ENCODE data around the gene PLCB1. TPM values are rescaled to one million over a fixed set of nuclear protein-coding genes. Genes with fewer than 3 reads are reported as not detected.

Gene PLCB1
- total and polyA plus RNA-seq, 2 experiments from 2014 or later, result 14.9 to 20.7 TPM

- H3K79me2 ChIP-seq (replicated peaks; ENCODE audit: insufficient read depth), result no peaks in the 10 kb centered on the region
- H3K4me3 Mint-ChIP-seq, result no peak overlapping the region
These were observed 446.2 kb downstream of the PLCB1 start for GRCh38 chr20:8578161-8578865.

More at GRCh38 chr20:8578161-8578865, 446.2 kb downstream of the PLCB1 start:
- no peak for DNase-seq (ENCODE audit: low spot score)
- no peak overlapping the region for H3K4me3 ChIP-seq
- Mint-ChIP-seq H3K27me3 (ENCODE audit: insufficient read depth, low read depth, poor library complexity) (peaks cover 2% of the 10 kb centered on the region), H3K36me3 (ENCODE audit: low read depth) (no peaks in the 10 kb centered on the region), H3K27ac (no peak overlapping the region), H3K9me3 (no peaks in the 10 kb centered on the region; the same call in 2 of the 3 replicates), H3K4me1 (peaks cover 3% of the 10 kb centered on the region; the same call in 2 of the 3 replicates)
- no peaks in the 10 kb centered on the region for H3F3A ChIP-seq (replicated peaks; ENCODE audit: low read depth)
- peaks cover 11% of the 10 kb centered on the region; the same call in 1 of the 2 replicates for H3K4me1 ChIP-seq (ENCODE audit: insufficient read depth)
- no peaks in the 10 kb centered on the region for H4K20me1 ChIP-seq (replicated peaks; ENCODE audit: insufficient read depth)
- 0 out of 2 replicates have a peak, but pooled peaks cover 6% of the 10 kb centered on the region for H3K9me2 ChIP-seq (ENCODE audit: insufficient read depth)
- ATAC-seq, result no peak
- no peaks in the 10 kb centered on the region for H3K36me3 ChIP-seq (ENCODE audit: insufficient read depth)
- TF ChIP-seq, protein P1, sequence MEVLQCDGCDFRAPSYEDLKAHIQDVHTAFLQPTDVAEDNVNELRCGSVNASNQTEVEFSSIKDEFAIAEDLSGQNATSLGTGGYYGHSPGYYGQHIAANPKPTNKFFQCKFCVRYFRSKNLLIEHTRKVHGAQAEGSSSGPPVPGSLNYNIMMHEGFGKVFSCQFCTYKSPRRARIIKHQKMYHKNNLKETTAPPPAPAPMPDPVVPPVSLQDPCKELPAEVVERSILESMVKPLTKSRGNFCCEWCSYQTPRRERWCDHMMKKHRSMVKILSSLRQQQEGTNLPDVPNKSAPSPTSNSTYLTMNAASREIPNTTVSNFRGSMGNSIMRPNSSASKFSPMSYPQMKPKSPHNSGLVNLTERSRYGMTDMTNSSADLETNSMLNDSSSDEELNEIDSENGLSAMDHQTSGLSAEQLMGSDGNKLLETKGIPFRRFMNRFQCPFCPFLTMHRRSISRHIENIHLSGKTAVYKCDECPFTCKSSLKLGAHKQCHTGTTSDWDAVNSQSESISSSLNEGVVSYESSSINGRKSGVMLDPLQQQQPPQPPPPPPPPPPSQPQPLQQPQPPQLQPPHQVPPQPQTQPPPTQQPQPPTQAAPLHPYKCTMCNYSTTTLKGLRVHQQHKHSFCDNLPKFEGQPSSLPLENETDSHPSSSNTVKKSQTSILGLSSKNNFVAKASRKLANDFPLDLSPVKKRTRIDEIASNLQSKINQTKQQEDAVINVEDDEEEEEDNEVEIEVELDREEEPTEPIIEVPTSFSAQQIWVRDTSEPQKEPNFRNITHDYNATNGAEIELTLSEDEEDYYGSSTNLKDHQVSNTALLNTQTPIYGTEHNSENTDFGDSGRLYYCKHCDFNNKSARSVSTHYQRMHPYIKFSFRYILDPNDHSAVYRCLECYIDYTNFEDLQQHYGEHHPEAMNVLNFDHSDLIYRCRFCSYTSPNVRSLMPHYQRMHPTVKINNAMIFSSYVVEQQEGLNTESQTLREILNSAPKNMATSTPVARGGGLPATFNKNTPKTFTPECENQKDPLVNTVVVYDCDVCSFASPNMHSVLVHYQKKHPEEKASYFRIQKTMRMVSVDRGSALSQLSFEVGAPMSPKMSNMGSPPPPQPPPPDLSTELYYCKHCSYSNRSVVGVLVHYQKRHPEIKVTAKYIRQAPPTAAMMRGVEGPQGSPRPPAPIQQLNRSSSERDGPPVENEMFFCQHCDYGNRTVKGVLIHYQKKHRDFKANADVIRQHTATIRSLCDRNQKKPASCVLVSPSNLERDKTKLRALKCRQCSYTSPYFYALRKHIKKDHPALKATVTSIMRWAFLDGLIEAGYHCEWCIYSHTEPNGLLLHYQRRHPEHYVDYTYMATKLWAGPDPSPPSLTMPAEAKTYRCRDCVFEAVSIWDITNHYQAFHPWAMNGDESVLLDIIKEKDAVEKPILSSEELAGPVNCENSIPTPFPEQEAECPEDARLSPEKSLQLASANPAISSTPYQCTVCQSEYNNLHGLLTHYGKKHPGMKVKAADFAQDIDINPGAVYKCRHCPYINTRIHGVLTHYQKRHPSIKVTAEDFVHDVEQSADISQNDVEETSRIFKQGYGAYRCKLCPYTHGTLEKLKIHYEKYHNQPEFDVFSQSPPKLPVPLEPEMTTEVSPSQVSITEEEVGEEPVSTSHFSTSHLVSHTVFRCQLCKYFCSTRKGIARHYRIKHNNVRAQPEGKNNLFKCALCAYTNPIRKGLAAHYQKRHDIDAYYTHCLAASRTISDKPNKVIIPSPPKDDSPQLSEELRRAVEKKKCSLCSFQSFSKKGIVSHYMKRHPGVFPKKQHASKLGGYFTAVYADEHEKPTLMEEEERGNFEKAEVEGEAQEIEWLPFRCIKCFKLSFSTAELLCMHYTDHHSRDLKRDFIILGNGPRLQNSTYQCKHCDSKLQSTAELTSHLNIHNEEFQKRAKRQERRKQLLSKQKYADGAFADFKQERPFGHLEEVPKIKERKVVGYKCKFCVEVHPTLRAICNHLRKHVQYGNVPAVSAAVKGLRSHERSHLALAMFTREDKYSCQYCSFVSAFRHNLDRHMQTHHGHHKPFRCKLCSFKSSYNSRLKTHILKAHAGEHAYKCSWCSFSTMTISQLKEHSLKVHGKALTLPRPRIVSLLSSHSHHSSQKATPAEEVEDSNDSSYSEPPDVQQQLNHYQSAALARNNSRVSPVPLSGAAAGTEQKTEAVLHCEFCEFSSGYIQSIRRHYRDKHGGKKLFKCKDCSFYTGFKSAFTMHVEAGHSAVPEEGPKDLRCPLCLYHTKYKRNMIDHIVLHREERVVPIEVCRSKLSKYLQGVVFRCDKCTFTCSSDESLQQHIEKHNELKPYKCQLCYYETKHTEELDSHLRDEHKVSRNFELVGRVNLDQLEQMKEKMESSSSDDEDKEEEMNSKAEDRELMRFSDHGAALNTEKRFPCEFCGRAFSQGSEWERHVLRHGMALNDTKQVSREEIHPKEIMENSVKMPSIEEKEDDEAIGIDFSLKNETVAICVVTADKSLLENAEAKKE (CRISPR knock-in tag; IDR thresholded peaks at IDR 0.05), result no peak
- H2AFZ ChIP-seq, result no peak overlapping the region
- H3K27ac ChIP-seq (ENCODE audit: low read depth), result no peak overlapping the region
- H3K4me2 ChIP-seq, result no peak overlapping the region
- H3K27me3 ChIP-seq (ENCODE audit: insufficient read depth), result no peaks in the 10 kb centered on the region
